HepG2 (cell line): ENCODE data around the gene AFF1. TPM values are rescaled to one million over a fixed set of nuclear protein-coding genes. Genes with fewer than 3 reads are reported as not detected.

Experiments used
- ATAC-seq: fragments of 200-7000 bp; cut with Tn5 transposase; 3 replicates; pipeline ENCODE4 v1.9.1; 2020; ENCODE audit warnings: mild to moderate bottlenecking, moderate library complexity
- BruUV-seq: library from RNA; stranded (reverse); fragments of 400-500 nt; replicated peaks from 2 replicates; lab custom pipeline; 2021; lab: Mats Ljungman, UMichigan
- CTCF ChIA-PET: fragments of 300-600 bp; formaldehyde crosslinking; extraction: SDS; loops from one replicate; lab custom pipeline; 2021; ENCODE audit warnings: low total read pairs, inconsistent platforms, low intra/inter-chr PET ratio; lab: Yijun Ruan, JAX
- POLR2A ChIA-PET: fragments of 350-600 bp; sonication (Branson Sonifier 250); formaldehyde crosslinking; loops from one replicate; lab custom pipeline; 2020; ENCODE audit warnings: antibody characterized with exemption, inconsistent platforms; lab: Yijun Ruan, JAX
- DNase-seq: peaks from one replicate; pipeline ENCODE4 v3.0.0-alpha.2; 2015; ENCODE audit warnings: low spot score
- FAIRE-seq: peaks from 3 replicates; lab custom pipeline; 2011; peaks lifted over from hg19 to GRCh38; lab: Jason Lieb, UNC
- H2AFZ ChIP-seq: one replicate; pipeline ENCODE4 v1.6.1; 2011; ENCODE audit warnings: low read length, inconsistent platforms
- H3K27ac ChIP-seq: fragments of 300-600 bp; 3 replicates; pipeline ENCODE4 v1.8.0; 2011; ENCODE audit warnings: mixed run types, mild to moderate bottlenecking, mixed read lengths, low read length, inconsistent platforms; ENCODE audit not compliant: insufficient read depth; ENCODE audit errors: extremely low read length
- H3K27me3 ChIP-seq, 2 experiments: fragments of 200-600 bp in 1 of 2; 2 replicates in 1 of 2; 3 replicates in 1 of 2; pipeline versions ENCODE4 v1.6.0 to v1.8.0; 2011; ENCODE audit warnings: low read length in 2 of 2, mild to moderate bottlenecking in 2 of 2, moderate library complexity in 2 of 2, inconsistent platforms in 1 of 2; ENCODE audit not compliant: insufficient read depth in 2 of 2, control insufficient read depth in 1 of 2
- H3K36me3 ChIP-seq, 2 experiments: fragments of 200-600 bp in 1 of 2; replicated peaks in 1 of 2; 2 replicates in 1 of 2; 3 replicates in 1 of 2; pipeline versions ENCODE4 v1.5.1 to v1.8.0; 2011; ENCODE audit warnings: low read length in 2 of 2, inconsistent platforms in 1 of 2; ENCODE audit not compliant: insufficient read depth in 2 of 2, control insufficient read depth in 1 of 2
- H3K4me1 ChIP-seq: 2 replicates; pipeline ENCODE4 v1.5.1; 2012; ENCODE audit warnings: low read length, inconsistent platforms; ENCODE audit not compliant: insufficient read depth
- H3K4me2 ChIP-seq: 2 replicates; pipeline ENCODE4 v1.6.0; 2011; ENCODE audit warnings: low read depth, low read length, inconsistent platforms
- H3K4me3 ChIP-seq, 3 experiments: fragments of 200-600 bp in 1 of 3; sonication (generic), shearing (Covaris generic) in 1 of 3; replicated peaks in 1 of 3; 2 replicates each; pipeline ENCODE4 v1.5.1; 2011 to 2016; ENCODE audit warnings: low read length in 3 of 3, inconsistent platforms in 2 of 3, low read depth in 2 of 3, mild to moderate bottlenecking in 2 of 3, control low read depth in 1 of 3, mixed read lengths in 1 of 3; ENCODE audit not compliant: insufficient read depth in 1 of 3
- H3K79me2 ChIP-seq: one replicate; pipeline ENCODE4 v1.6.1; 2011; ENCODE audit warnings: low read length, inconsistent platforms; ENCODE audit not compliant: insufficient read depth
- H3K9ac ChIP-seq: 2 replicates; pipeline ENCODE4 v1.6.0; 2011; ENCODE audit warnings: mild to moderate bottlenecking, low read depth, low read length, inconsistent platforms; ENCODE audit not compliant: insufficient read depth
- H3K9me3 ChIP-seq: 2 replicates; pipeline ENCODE4 v1.5.1; 2012; ENCODE audit warnings: mild to moderate bottlenecking, low read length
- H4K20me1 ChIP-seq: 2 replicates; pipeline ENCODE4 v1.6.0; 2011; ENCODE audit warnings: inconsistent platforms, mild to moderate bottlenecking, low read length, moderate library complexity; ENCODE audit not compliant: insufficient read depth
- CEBPB ChIP-seq: IDR thresholded peaks from 2 replicates; pipeline ENCODE4 v1.6.1; 2011; ENCODE audit warnings: low read depth, low read length, improper control_type of control experiment, borderline replicate concordance
- FOSL2 ChIP-seq: sonication (generic); formaldehyde crosslinking; IDR thresholded peaks from 2 replicates; pipeline ENCODE4 v1.4.0; 2020; ENCODE audit warnings: missing genetic modification reagents
- FOXK1 ChIP-seq: sonication (generic); formaldehyde crosslinking; IDR thresholded peaks from 2 replicates; pipeline ENCODE4 v1.4.0; 2020; ENCODE audit warnings: low read depth, missing genetic modification reagents, borderline replicate concordance
- HDAC6 ChIP-seq: fragments of 200-600 bp; sonication (generic); IDR thresholded peaks from 2 replicates; pipeline ENCODE4 v1.7.0; 2017; ENCODE audit warnings: mild to moderate bottlenecking, antibody characterized with exemption, low read length, low read depth
- HNRNPLL ChIP-seq: fragments of 200-400 bp; formaldehyde crosslinking; IDR thresholded peaks from 2 replicates; pipeline ENCODE4 v1.6.1; 2017; ENCODE audit warnings: mild to moderate bottlenecking, low read depth, low read length; ENCODE audit not compliant: poor library complexity, severe bottlenecking
- NCOA1 ChIP-seq: sonication (generic); formaldehyde crosslinking; IDR thresholded peaks from 2 replicates; pipeline ENCODE4 v1.9.0; 2021; ENCODE audit warnings: missing genetic modification reagents
- NR2F2 ChIP-seq: IDR thresholded peaks from 2 replicates; pipeline ENCODE4 v1.6.1; 2012; ENCODE audit warnings: low read depth, inconsistent platforms, borderline replicate concordance
- TAF15 ChIP-seq: fragments of 200-400 bp; formaldehyde crosslinking; IDR thresholded peaks from one replicate; pipeline ENCODE4 v1.6.1; 2018; ENCODE audit warnings: mild to moderate bottlenecking, low read depth, low read length; ENCODE audit not compliant: poor library complexity, severe bottlenecking
- ZFP41 ChIP-seq: sonication (generic); formaldehyde crosslinking; IDR thresholded peaks from 2 replicates; pipeline ENCODE4 v1.4.0; 2020; ENCODE audit warnings: mild to moderate bottlenecking, missing genetic modification reagents, borderline replicate concordance
- ZNF331 ChIP-seq: sonication (generic); formaldehyde crosslinking; IDR thresholded peaks from 2 replicates; pipeline ENCODE4 v1.4.0; 2020; ENCODE audit warnings: missing genetic modification reagents
- WGBS: methylation state at CpG from one replicate; pipeline ENCODE4 v1.1.6; 2017; ENCODE audit warnings: low lambda C conversion rate; 5-methylcytosine and 5-hydroxymethylcytosine counted together
- in situ Hi-C: cut with HindIII; loops from 2 replicates; pipeline ENCODE4 v1.10.0; 2017; ENCODE audit warnings: low pct_unique_long_range_greater_than_20kb; ENCODE audit not compliant: extremely low pct_ligation_motif_present
- intact Hi-C: fragments of 100-400 bp; cut with micrococcal nuclease; formaldehyde crosslinking; loops from one replicate; pipeline ENCODE4 v1.10.0; 2022; ENCODE audit not compliant: unreplicated experiment
- polyA plus RNA-seq, 8 experiments: library from polyadenylated mRNA; depleted of rRNA in 3 of 8; stranded (reverse) in 7 of 8; unstranded in 1 of 8; fragments of >200 nt; fragmentation: Illumina TruSeq in 4 of 8; extraction: Trizol in 4 of 8; gene quantifications; 2 replicates each; pipeline versions ENCODE4 v1.2.1 to v1.2.3, GENCODE V29; 2011 to 2016; ENCODE audit warnings: low read depth in 4 of 8, missing spikeins in 1 of 8, mixed read lengths in 1 of 8; ENCODE audit not compliant: insufficient read depth in 1 of 8
- total RNA-seq, 5 experiments: library from RNA; depleted of rRNA; stranded (reverse); fragments of >200 nt; fragmentation: Illumina TruSeq; extraction: Trizol; gene quantifications; 2 replicates each; pipeline ENCODE4 v1.2.3, GENCODE V29; 2016; ENCODE audit warnings: low read depth in 1 of 5
- TF ChIP-seq, protein P1 (sequence below): sonication (generic); formaldehyde crosslinking; conservative IDR thresholded peaks from 2 replicates; pipeline ENCODE4 v1.8.0; 2022; ENCODE audit warnings: mild to moderate bottlenecking, moderate library complexity, missing genetic modification reagents
- TF ChIP-seq, protein P2 (sequence below): IDR thresholded peaks from 2 replicates; pipeline ENCODE4 v1.6.1; 2016; ENCODE audit warnings: low read depth, control low read depth
- TF ChIP-seq, protein P3 (sequence below): sonication (generic); formaldehyde crosslinking; IDR thresholded peaks from 2 replicates; pipeline ENCODE4 v1.4.0; 2020; ENCODE audit warnings: mild to moderate bottlenecking, missing genetic modification reagents
- TF ChIP-seq, protein P4 (sequence below): sonication (generic); formaldehyde crosslinking; IDR thresholded peaks from 2 replicates; pipeline ENCODE4 v1.5.0; 2020; ENCODE audit warnings: missing genetic modification reagents

AFF1 gene
- total and polyA plus RNA-seq, 2 of the 13 experiments (the other 11 are each of a cell fraction or from before 2014, with no cell fraction given): 15.5 to 15.9 TPM

DNA sequence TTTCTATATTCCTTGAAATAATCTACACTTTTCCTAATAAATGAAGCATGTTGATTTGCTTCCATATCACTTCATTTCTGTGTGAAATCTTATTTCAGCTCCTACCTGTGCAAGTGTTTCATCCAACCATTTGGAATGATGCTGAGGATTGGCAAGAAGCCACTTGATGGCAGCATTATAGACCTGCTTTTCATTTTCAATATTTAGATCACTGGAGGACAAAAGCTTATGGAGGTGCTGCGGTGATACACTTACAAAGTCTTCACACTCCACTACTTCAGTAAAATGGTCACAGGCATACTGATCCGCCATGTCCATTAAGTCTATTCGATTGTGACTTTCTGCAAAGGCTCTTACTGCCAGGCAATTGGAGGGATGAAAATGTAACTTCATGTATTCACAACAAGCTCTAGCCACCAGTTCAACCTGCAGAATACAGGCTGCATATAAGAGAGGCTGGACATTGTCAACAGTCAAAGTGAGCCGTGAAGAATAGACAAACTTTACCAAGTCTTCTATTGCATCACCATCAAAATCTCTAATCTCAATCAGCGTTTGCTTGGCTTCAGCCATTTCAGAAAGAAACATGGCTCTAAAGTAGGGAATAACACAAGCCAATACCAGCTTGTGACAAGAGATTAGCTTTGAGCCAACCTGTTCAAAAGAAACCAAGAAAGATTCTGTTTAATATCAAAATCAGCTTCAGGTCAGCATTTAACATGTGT lies 250.5 kb downstream of the AFF1 start:
- Histone ChIP-seq H3K27ac (no peak overlapping the region), H2AFZ (no peak overlapping the region), H3K9me3 (no peaks in the 10 kb centered on the region), H3K79me2 (no peaks in the 10 kb centered on the region), H3K27me3 (no peaks in the 10 kb centered on the region), H3K9ac (no peak overlapping the region), H3K4me3 (no peak overlapping the region), H3K4me1 (no peaks in the 10 kb centered on the region), H3K36me3 (no peaks in the 10 kb centered on the region), H3K4me2 (no peak overlapping the region), H4K20me1 (no peaks in the 10 kb centered on the region)
- TF ChIP-seq FOSL2 (CRISPR knock-in tag) (no peak), CEBPB (peak; percentile 28; the same call in 1 of the 2 replicates)
- ATAC-seq (no peak), FAIRE-seq (no peak), DNase-seq (no peak)
- BruUV-seq: no TSS peak
- CTCF ChIA-PET: no interaction called here
- in situ Hi-C loops (no loop called here), intact Hi-C loops (no loop called here)
- WGBS: 85% methylated on average over 5 of the region's 5 CpGs
- POLR2A ChIA-PET: no interaction called here

DNA sequence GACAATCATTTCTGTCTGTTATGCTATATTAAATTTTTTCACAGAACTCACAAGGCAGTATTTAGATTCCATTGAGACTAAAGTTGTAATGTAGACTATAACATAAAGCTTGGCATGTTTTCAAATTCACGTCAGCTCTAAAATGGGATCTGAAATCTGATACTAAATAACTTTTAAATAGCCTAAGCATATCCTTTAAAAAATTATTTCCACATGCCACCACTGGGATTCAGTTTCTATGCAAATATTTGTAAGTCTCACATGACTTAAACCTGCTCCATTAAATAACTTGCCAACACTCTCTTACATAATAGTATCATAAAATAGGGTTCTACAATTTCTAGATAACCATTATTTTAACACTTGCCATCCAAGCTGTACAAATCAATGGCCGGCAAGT lies 253.2 kb downstream of the AFF1 start:
- 91% methylated on average over 2 of the region's 2 CpGs for WGBS
- intact Hi-C loops: no loop called here
- BruUV-seq: no TSS peak
- no peak for TF ChIP-seq ZNF331 (CRISPR knock-in tag)
- no peak for TF ChIP-seq HNRNPLL
- TF ChIP-seq NCOA1 (CRISPR knock-in tag): no peak
- TF ChIP-seq TAF15: no peak
- TF ChIP-seq, protein P1, sequence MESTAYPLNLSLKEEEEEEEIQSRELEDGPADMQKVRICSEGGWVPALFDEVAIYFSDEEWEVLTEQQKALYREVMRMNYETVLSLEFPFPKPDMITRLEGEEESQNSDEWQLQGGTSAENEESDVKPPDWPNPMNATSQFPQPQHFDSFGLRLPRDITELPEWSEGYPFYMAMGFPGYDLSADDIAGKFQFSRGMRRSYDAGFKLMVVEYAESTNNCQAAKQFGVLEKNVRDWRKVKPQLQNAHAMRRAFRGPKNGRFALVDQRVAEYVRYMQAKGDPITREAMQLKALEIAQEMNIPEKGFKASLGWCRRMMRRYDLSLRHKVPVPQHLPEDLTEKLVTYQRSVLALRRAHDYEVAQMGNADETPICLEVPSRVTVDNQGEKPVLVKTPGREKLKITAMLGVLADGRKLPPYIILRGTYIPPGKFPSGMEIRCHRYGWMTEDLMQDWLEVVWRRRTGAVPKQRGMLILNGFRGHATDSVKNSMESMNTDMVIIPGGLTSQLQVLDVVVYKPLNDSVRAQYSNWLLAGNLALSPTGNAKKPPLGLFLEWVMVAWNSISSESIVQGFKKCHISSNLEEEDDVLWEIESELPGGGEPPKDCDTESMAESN (CRISPR knock-in tag): no peak
- TF ChIP-seq FOXK1 (CRISPR knock-in tag): no peak
- TF ChIP-seq, protein P2, sequence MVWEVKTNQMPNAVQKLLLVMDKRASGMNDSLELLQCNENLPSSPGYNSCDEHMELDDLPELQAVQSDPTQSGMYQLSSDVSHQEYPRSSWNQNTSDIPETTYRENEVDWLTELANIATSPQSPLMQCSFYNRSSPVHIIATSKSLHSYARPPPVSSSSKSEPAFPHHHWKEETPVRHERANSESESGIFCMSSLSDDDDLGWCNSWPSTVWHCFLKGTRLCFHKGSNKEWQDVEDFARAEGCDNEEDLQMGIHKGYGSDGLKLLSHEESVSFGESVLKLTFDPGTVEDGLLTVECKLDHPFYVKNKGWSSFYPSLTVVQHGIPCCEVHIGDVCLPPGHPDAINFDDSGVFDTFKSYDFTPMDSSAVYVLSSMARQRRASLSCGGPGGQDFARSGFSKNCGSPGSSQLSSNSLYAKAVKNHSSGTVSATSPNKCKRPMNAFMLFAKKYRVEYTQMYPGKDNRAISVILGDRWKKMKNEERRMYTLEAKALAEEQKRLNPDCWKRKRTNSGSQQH: no peak
- TF ChIP-seq, protein P3, sequence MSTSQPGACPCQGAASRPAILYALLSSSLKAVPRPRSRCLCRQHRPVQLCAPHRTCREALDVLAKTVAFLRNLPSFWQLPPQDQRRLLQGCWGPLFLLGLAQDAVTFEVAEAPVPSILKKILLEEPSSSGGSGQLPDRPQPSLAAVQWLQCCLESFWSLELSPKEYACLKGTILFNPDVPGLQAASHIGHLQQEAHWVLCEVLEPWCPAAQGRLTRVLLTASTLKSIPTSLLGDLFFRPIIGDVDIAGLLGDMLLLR (CRISPR knock-in tag): no peak
- TF ChIP-seq ZFP41 (CRISPR knock-in tag): no peak
- TF ChIP-seq, protein P4, sequence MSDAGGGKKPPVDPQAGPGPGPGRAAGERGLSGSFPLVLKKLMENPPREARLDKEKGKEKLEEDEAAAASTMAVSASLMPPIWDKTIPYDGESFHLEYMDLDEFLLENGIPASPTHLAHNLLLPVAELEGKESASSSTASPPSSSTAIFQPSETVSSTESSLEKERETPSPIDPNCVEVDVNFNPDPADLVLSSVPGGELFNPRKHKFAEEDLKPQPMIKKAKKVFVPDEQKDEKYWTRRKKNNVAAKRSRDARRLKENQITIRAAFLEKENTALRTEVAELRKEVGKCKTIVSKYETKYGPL (CRISPR knock-in tag): no peak
- no peak for TF ChIP-seq HDAC6
- no peak for TF ChIP-seq NR2F2

More for the DNA sequence above, 253.2 kb downstream of the AFF1 start:
- Histone ChIP-seq H3K9ac (no peak overlapping the region), H3K9me3 (no peaks in the 10 kb centered on the region), H2AFZ (no peak overlapping the region), H3K36me3 (no peaks in the 10 kb centered on the region), H3K4me2 (no peak overlapping the region), H3K27ac (no peak overlapping the region), H4K20me1 (no peaks in the 10 kb centered on the region), H3K79me2 (no peaks in the 10 kb centered on the region), H3K4me1 (no peaks in the 10 kb centered on the region), H3K4me3 (no peak overlapping the region), H3K27me3 (no peaks in the 10 kb centered on the region)
- CTCF ChIA-PET: no interaction called here
- ATAC-seq: no peak
- no peak for DNase-seq
- FAIRE-seq: no peak
- in situ Hi-C loops: no loop called here
- POLR2A ChIA-PET: no interaction called here
